ENCODE measurements around the gene AFG3L2. TPM values are rescaled to one million over a fixed set of nuclear protein-coding genes. Genes with fewer than 3 reads are reported as not detected.

Gene AFG3L2
- total RNA-seq, 1 experiment from 2014 or later, result 29.2 TPM

DNA sequence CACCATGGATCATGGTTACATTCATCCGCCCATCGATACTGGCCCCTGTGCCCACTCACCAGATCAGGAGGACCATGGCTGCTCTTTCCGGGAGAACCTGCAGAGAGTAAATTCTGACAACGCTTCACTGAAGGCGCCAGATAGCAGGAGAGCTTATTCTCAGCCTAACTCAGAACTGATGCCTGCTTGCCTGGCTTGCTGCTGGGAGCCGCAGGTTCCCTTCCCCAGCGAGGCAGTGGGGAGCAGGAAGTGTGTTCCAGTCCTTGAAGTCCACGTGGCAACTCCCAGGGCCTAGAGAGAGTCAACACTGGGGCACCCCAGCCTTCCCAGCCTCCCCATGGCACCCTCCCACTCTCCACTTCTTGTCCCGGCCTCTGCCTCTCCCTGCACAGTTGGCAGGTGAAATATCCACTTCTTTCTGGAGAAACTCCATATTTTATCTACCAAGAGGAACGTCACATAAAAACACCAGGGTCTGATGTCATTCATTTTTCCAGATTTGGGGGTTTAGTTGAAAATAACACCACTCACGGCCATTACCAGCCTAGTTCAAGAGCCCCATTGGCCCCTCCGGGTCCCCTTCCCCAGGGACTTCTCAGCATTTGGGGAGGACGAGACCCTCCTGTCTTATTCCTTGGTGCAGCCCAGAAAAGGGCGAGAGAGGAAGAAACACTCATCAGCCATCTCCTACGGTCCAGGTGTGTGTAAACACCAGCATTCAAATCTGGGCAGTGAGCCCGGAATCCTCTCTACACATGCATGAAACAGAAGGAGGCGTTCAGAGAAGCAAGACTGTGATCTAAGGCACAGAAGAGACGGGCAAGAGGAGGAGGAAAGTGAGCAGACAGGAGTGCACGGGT is 72.4 kb downstream of the AFG3L2 start:
- DNase-seq (ENCODE audit: low read depth), result no peak

DNA sequence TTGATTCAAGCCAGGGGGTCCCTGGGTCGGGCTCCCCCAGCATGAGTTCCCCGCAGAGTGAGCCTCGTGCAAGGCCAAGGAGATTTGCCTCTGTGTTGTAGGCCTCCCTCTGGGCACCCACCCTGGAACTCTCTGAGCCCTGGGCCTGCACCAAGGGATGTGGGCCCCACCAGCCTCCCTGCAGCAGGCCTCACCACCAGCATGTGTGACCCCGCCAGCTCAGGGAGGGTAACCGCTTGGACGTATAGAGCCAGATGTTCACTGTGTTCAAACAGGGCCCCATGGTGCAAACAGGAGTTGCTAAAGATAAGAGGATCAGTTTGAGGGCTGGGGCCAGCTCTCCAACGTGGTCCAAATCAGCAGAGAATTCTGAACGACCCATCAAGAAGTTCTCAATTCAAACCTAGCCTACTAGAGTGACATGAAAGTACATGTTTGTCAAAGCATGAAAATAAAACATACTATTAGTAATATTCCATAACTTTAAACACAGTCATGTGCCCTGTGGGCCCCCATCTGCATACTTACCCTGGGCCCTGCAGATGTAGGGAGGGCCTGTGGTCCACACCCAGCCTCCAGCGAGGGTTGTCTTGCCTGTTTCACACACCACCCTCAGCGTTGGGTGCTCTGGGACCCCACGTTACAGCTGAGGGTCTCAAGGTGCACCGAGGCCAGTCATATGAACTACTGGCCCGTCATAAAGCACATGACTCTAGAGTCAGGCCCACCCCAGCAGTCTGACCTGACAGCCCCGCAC is 74.5 kb downstream of the AFG3L2 start:
- no peak for DNase-seq (ENCODE audit: low read depth)

DNA sequence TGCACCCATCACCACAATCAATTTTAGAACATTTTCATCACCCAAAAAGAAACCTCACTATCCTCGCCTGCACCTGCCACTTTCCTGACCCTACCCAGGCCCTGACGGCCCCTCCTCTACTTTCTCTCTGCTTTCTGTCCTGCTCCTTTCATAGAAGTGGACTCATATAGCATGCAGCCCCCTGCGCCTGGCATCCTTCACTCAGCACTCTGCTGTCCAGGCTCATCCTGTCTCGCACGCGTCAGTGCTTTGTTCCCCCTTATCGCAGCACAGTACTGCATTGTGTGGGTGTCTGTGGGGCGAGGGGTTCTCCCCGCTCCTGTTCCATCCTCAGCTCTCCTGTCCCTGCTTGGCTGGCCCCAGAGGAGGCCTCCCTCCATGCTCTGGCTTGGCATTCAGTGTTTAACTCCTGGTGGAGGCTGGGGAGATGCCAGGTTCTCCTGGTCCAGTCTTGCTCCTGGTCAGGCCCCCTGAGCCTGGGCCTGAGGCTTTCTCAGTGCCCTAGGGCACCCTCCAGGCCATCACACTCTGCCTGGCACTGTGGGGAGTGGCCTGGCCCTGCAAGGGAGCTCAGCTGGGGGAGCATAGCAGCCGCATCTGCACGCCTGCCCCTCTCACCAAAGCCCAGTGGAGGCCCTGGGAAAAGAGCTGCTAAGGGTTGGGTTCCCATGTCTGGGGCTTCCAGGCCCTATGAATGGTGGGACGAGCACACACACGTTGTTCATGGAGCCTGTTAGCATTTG is 75.6 kb downstream of the AFG3L2 start:
- DNase-seq (ENCODE audit: low read depth), result no peak

DNA sequence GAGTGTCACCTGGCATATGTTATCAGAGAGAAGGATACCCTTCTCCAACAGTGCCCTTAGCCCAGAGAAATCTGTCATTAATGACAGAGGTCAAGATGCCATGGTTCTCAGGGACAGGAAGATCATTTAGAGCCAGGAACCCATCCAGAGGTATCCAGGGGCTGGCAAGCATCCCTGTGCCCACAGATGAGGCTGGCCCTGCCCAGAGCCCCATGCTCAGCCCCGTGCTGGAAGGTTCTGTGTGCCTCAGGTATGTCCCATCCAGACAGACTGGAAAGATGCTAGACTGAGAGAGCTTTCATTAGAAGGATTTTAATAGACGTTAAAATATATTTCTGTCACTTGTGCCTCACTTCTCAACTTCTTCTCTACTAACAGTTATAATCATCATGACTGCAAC is 77.2 kb downstream of the AFG3L2 start:
- DNase-seq (ENCODE audit: low read depth), result no peak

DNA sequence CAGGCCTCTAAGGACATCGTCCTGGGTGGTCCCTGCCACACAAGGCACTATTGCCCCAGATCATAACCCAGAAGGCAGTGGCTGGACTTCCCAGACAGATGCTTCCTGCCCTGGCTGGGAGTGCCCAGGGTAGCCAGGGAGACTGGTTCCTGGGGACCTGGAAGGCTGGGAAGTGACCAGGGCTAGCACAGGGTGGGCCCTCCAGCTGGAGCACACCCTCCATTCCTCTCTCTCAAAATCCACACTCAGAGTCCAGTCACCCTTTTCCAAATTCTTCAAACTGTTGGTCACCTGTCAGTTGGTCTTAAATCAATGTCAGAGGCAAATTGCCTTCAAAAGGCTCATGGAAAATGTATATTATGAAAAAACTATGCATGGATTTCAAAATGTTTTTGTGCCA is 80.6 kb downstream of the AFG3L2 start:
- DNase-seq (ENCODE audit: low read depth), result no peak

DNA sequence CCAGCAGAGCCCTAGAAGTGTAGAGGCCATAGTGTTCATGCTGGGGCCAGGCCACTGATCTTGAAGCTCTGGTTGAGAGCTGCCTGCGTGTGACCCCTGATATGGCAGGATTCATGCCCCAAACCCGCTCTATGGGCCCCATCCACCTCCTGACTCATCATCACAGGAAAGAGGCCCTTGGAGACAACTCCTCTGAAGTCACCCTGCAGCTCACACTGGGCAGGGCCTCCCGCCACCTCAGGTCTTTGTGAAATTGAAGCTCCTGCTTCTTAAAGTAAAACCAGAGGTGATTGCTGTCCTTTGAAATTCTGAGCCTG is 81.0 kb downstream of the AFG3L2 start:
- peak; percentile 71 for DNase-seq (ENCODE audit: low read depth)

DNA sequence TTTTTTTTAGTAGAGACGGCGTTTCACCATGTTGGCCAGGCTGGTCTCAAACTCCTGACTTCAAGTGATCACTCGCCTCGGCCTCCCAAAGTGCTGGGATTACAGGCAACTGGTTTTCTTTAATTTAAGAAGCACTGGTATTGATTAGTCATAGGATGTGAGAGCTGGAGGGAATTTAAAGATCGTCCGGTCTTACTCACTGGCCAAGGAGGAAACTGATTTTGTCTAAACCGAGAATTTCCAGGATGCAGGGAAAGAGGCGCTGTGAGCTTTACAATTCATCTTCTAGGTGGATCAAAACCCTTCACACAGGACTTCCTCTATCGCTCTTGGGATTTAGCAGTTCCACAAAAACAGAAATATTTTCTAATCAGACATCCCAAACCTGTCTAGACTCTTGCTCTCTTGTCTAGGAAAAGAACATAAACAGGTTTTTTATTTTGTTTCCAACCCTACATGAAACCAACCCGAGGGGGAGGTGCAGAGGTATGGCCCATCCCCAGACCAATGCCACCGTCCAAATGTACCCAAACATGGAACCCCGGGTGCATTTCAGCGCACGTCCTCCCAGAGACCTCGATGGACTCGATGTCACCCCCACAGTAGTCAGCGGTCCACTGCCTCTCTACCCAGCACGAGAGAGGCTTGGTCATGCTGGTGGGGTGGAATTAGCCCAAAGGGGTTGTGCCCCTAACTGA is 81.5 kb downstream of the AFG3L2 start:
- peak; percentile 69 for DNase-seq (ENCODE audit: low read depth)

DNA sequence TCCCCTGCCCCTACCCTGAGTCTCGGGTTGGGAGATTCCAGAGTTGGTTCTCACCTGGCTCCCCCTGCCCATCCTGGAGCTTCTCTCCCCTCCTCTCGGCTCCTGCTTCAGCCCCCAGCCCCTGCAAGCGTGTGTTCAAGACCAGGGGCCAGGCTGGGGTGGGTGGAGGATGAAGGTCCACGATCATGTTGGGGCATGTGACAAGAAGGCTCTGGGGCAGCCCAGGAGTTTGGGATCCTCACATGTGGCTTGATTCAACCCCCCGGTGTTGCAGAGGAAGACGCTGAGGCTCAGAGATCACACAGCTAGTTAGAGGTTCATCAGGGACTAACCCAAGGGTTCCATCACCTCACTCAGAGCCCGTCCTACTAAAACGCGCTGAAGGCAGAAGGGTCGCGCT is 83.2 kb downstream of the AFG3L2 start:
- DNase-seq (ENCODE audit: low read depth), result no peak

DNA sequence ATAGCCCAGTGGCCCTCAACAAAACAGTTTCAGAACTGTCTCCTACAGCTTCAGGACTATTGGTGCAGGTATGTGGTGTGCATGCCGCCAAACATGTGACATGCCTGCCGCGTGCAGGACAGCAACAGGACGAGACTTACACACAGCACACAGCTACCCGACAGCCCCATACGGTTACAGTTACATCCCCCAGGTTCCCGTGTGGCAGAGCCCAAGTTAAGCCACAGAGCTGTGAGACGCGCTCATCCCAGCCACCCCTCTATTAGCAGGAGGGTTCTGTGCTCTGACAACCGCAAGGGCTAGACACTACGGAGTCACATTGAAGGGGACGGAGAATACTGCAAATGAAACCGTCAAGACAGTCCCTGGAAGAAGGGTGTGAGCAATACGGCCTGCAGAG is 85.3 kb downstream of the AFG3L2 start:
- DNase-seq (ENCODE audit: low read depth), result no peak

DNA sequence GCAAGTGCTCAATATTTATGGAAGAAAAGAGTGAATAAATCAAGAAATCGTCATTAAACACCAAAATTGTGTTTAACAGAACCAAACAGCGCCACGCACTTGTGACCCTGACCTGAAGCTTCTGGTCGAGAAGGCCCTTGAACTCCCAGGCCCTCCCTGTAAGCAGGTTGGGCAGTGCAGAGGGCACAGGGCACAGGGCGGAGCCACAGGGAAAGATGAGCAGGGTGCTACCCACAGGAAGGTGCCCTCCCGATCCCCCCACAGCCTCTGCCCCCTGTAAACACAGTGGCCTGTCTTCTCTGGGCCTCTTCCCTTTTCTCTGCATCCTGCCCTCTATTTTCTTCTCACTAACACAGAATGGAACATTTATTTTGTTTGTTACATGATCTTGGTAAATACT is 85.9 kb downstream of the AFG3L2 start:
- DNase-seq (ENCODE audit: low read depth), result no peak

DNA sequence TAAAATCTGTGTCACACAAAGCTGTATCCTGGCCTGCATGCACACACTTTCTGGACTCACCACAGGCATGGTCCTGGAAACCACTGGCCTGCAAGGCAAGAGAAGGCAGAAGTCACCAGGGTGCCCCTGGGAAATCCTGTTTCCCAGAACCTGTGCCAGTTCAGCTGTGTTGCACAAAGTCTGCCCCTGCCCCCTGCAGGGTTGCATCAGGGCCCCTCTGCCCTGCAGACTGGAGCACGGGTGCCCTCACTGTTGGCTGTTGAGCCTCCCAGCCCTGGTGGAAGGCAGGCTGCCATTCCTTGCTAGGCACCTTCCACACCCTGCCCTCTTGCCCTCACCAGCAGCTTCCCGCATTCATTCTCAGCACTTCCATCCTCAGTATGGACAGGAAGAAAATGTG is 86.9 kb downstream of the AFG3L2 start:
- DNase-seq (ENCODE audit: low read depth), result no peak

DNA sequence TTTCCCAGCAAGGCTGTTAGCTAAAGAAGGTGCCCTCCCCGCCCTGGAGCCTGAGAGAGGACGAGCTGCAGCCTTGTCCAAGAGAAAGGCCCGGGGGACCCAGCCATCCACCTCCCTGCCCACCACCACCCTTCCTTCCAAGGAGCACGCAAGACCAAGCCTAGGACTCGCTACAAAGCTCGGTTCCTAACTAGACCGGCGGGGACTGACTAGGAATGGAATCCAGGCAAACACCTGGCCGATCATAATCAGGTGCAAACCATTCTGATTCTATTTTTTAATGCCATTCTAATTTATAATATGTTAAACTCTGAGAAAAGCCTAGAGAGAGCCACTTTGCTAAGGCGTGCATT is 88.6 kb downstream of the AFG3L2 start:
- DNase-seq (ENCODE audit: low read depth), result no peak

DNA sequence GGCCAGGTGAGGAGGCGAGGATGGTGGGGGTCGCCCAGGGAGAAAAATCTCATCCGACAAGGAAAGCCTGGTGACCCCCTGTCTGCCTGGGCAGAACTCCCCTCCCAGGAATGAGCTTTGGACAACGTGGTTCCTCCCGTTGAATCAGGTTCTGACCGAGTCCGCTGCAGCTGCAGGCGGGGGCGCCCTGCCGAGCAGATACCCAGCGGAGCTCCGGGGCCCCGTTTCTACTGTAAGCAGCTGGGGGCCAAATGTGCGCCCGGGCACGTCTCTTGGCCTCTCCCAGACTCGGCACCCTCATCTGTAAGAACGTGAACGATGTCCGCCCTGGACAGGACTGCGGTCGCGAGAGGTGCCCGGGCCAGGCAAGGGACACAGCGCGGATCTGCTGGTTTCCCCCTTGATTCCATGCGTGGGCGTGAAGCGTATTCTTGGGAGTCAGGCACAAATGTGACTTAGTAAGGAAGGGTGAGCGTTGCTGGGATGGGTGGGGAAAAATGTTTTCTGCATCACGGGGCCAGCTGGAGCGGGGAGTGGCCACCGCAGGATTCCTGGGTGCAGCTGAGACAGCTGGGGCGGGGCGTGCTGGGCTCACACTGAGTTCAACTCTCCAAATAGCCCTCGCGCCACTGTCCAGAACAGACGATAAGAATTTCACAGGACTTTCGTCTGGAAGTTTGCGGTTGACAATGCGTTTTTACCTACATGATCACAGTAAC is 89.2 kb downstream of the AFG3L2 start:
- peak; percentile 88 for DNase-seq (ENCODE audit: low read depth)

DNA sequence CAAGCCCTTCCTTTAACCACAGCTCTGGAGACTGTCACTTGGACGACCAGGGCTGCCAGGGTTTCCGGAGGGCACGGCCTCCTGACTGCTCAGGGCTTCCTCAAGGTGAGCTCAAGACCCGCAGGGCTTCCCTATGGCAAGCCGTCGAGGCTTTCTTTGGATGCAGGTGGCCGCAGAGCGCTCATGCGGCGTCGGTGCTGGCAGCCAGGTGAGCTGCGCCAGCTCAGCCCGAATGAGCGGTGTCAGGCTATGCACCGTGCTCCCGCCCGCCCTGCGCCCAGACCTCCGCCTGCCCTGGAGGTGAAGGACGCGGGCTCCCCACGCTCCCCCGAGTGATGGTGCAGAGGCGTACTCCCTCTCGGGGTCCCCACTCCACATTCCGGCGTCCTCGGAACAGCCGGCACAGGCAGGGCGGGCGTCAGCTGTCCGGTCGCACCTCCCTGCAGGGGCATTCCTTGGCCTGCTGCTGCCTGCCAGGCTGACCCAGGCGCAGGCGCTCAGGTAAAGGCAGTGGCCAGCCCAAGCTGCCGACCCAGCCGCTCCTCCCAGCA is 89.8 kb downstream of the AFG3L2 start:
- DNase-seq (ENCODE audit: low read depth), result no peak

DNA sequence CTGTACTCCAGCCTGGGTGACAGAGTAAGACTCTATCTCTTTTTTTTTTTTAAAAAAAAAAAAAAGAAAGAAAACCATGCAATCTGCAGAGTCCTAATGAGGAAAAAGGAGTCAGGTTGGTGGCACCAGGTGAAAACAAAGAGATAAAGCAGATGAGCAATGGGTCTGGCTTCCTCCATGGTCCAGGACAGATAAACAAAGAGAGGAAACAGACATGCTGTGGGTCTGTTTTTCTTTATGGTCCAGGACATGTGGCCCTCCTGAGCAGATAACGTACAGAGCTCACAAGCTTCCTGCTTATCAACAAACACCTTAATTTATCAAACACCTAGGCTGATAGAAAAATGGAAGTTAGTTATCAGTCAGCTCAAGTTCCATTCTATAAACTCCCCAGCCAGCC is 93.4 kb downstream of the AFG3L2 start:
- DNase-seq (ENCODE audit: low read depth), result no peak

DNA sequence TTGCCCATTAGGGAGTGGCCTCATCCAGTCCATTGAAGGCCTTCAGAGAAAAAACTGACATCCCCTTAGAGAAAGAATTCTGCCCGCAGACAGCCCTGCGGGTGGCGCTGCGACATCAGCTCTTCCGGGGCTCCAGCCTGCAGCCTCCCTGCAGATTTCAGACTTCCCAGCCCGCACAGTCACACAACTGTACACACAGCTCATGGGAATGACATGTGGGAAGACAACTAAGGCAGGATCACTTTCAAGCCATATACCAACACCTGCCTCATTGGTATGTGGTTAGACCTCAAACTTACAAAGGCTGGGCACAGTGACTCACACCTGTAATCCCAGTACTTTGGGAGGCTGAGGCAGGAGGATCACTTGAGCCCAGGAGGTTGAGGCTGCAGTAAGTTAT is 93.8 kb downstream of the AFG3L2 start:
- DNase-seq (ENCODE audit: low read depth), result peak; percentile 43

DNA sequence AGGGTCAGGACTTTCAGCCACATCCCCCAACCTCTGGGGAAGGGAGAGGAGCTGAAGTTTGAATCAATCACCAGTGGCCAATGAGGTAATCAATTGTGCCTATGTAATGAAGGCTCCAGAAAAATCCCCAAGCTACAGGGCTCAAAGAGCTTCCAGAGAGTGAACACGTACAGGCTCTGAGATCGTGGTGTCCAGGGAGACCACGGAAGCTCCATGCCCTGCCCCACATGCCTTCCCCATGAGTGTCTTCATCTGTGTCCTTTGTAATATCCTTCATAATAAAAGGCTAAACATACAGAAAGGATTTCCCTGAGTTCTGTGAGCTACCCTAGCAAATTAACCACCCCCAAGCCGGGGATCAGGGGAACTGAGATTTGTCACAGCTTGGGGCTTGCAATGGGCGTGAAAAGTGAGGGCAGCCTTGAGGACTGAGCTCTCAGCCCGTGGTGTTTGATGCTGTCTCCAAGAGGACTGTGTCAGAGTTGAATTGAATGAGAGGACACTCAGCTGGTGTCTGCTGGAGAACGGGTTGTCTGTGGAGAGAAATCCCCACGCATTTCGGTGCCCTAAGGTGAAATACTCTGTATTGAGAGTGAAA is 94.5 kb downstream of the AFG3L2 start:
- DNase-seq (ENCODE audit: low read depth), result peak; percentile 72

DNA sequence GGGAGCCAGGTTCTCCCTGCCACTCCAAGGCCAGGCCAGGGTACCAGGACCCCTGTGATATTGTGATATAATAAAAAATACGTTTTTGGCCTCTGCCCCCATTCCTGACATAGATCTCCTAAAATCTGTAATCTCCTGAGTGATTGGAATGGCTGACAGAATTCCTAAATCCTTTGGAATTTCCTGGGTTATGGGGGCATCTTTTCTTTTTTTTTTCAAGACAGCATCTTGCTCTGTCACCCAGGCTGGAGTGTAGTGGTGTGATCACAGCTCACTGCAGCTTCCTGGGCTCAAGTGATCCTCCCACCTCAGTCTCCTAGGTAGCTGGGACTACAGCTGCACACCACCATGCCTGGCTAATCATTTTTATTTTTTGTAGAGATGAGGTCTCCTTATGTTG is 95.2 kb downstream of the AFG3L2 start:
- DNase-seq (ENCODE audit: low read depth), result no peak

DNA sequence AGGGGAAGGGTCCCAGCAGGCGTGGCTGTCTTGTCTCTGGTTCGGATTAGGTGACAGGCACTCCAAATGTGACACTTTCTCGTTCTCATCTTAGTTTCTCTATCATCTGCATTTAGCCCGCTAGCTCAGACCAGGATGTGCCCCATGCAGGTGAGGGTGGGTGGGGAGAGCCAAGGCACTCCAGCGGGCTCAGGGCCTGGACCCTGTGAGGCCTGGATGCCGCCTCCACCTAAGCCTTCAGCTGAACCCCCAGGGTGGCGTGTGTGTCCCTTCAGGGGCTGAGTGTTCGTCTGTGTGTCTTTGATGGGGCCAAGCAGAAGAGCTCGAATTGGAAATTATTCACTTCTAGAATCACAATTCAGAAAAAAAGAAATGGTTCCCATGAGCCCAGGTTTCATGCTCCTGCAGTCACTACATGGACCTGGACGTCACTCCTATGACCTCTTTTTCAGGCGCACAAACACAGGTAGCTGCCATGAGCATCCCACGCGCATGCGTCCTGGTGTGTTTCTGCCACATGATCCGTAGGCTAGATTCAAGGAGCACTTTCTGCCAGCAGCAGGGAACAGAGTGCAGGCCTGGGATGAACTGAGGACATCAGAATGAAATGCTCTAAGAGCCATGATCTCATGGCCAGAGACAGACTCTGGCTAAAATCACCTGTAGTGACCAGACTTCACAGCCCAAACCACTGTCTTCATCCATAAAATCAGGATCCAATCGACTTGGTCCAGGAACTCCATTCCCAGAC is 97.1 kb downstream of the AFG3L2 start:
- no peak for DNase-seq (ENCODE audit: low read depth)

Measured in RPMI7951 (cell line).